IPS DF 6.9 (cell line): ENCODE results near the gene EFHD2.

Experiments used
- DNase-seq: peaks from one replicate; pipeline ENCODE4 v3.0.0-alpha.2; 2013; ENCODE audit warnings: low read depth, low spot score
- H3K27ac ChIP-seq: one replicate; pipeline ENCODE4 v1.5.1; 2013; ENCODE audit warnings: low read length, control low read depth
- H3K27me3 ChIP-seq: 2 replicates; pipeline ENCODE4 v1.6.1; 2013; ENCODE audit warnings: mild to moderate bottlenecking, low read length; ENCODE audit not compliant: control insufficient read depth, insufficient read depth
- H3K36me3 ChIP-seq: 2 replicates; pipeline ENCODE4 v1.6.1; 2013; ENCODE audit warnings: low read length; ENCODE audit not compliant: control insufficient read depth, insufficient read depth
- H3K4me1 ChIP-seq: 2 replicates; pipeline ENCODE4 v1.6.1; 2013; ENCODE audit warnings: low read length; ENCODE audit not compliant: control insufficient read depth, insufficient read depth
- H3K4me3 ChIP-seq: 2 replicates; pipeline ENCODE4 v1.5.1; 2013; ENCODE audit warnings: mild to moderate bottlenecking, low read length
- H3K9me3 ChIP-seq: 2 replicates; pipeline ENCODE4 v1.6.1; 2013; ENCODE audit warnings: low read length, inconsistent platforms; ENCODE audit not compliant: control insufficient read depth, insufficient read depth
- WGBS: extraction: QIAGEN DNeasy Blood & Tissue Kit; methylation state at CpG from one replicate; pipeline ENCODE4 v1.1.7; 2013; ENCODE audit warnings: mixed read lengths, missing lambda C conversion rate; ENCODE audit not compliant: insufficient read length, insufficient coverage; 5-methylcytosine and 5-hydroxymethylcytosine counted together

Gene EFHD2

DNA sequence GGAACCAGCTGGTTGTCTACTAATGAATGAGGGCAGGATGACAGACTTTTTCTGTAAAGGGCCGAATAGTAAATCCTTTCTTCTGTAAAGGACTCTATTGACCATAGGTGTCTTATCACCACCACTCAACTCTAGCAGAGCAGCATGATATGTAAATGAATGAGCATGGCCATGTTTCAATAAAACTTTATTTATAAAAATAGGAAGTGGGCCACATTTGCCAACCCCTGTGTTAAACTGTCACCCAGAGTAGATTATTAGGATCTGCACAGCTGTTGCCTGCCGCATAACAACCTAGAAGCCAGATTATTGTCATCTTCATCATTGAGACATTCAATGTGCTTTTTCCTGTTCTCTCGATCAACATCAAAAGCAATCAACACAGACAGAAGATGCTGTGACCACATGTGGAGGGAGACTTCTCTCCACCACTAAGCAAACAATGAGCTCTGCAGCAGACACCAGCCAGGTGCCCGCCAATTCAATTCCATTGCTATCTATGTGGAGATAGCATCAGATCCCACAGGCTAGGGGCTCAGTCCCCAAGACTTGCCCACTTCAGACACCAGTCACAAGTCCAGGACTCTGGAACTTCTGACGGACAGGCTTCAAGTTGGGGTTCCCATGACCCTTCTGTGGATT, 6.8 kb upstream of the EFHD2 start:
- Histone ChIP-seq H3K36me3 (no peaks in the 10 kb centered on the region), H3K4me3 (no peak overlapping the region), H3K4me1 (no peaks in the 10 kb centered on the region), H3K27ac (no peak overlapping the region), H3K9me3 (no peaks in the 10 kb centered on the region), H3K27me3 (no peaks in the 10 kb centered on the region; the same call in 1 of the 2 replicates)
- DNase-seq: no peak
- no CpG with 5 or more reads among the region's 5 CpGs for WGBS

DNA sequence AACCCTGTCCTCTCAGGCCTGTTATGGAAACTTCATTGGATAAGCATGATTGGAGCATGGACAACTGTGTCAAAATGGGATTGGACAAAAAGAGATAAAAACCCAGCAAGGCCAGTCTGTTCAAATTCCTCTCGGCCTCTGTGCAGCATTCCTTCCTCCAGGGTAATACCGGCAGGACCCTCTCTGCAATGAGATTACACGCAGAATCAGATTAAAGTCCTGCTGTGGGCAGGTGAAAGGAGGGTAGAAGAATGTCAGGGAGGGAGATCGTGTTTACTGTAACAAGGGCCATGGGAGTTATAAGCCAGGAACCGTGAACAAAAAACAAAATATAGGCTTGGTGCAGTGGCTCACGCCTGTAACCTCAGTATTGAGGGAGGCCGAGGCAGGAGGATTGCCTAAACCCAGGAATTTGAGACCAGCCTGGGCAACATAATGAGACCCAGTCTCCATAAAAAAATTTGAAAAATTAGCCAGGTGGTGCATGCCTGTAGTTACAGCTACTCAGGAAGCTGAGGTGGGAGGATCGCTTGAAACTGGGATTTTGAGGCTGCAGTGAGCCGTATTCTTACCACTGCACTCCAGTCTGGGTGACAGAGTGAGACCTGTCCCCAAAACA, 5.6 kb upstream of the EFHD2 start:
- WGBS: no CpG with 5 or more reads among the region's 9 CpGs
- H3K27me3 ChIP-seq: no peaks in the 10 kb centered on the region; the same call in 1 of the 2 replicates
- H3K9me3 ChIP-seq: no peaks in the 10 kb centered on the region
- H3K36me3 ChIP-seq: no peaks in the 10 kb centered on the region
- DNase-seq: no peak
- H3K4me3 ChIP-seq: no peak overlapping the region
- H3K27ac ChIP-seq: no peak overlapping the region
- H3K4me1 ChIP-seq: peaks cover 2% of the 10 kb centered on the region; the same call in 1 of the 2 replicates

DNA sequence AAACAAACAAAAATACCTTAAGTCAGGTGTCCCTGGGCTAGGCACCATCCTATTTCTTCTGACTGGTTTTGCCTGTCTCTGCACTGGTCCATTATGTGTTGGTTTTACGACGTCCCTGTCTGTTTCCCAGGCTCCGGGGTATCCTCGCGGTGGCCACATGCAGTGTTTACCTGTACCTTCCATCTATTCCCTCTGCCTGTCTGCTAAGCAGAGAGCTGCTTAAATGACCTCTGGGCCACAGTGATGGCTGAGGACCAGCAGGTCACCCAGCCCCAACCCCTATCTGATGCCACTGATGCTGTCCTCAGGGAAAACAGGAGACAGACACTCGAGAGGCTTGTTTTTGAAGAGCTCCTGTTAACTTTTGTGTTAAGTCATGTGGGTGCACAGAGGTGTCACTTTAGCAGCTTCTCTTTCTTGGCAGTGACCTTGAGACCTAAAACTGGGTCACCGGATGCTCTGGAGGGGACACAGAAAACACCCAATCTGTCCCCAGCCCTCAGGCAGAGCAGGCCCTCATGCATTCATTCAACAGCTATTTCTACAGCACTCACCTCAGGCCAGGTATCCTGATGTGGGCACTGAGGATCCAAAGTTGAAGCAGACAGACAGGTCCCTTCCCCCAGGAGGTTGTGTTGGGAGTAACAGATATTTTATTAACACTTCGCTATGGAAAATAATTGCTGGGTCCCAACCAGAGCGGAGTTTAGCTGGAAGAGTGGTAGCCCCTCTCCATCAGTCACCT, 4.4 kb upstream of the EFHD2 start:
- Histone ChIP-seq H3K27ac (no peak overlapping the region), H3K36me3 (no peaks in the 10 kb centered on the region), H3K9me3 (no peaks in the 10 kb centered on the region), H3K27me3 (no peaks in the 10 kb centered on the region; the same call in 1 of the 2 replicates), H3K4me1 (peaks cover 2% of the 10 kb centered on the region), H3K4me3 (no peak overlapping the region)
- WGBS: no CpG with 5 or more reads among the region's 9 CpGs
- DNase-seq: no peak

DNA sequence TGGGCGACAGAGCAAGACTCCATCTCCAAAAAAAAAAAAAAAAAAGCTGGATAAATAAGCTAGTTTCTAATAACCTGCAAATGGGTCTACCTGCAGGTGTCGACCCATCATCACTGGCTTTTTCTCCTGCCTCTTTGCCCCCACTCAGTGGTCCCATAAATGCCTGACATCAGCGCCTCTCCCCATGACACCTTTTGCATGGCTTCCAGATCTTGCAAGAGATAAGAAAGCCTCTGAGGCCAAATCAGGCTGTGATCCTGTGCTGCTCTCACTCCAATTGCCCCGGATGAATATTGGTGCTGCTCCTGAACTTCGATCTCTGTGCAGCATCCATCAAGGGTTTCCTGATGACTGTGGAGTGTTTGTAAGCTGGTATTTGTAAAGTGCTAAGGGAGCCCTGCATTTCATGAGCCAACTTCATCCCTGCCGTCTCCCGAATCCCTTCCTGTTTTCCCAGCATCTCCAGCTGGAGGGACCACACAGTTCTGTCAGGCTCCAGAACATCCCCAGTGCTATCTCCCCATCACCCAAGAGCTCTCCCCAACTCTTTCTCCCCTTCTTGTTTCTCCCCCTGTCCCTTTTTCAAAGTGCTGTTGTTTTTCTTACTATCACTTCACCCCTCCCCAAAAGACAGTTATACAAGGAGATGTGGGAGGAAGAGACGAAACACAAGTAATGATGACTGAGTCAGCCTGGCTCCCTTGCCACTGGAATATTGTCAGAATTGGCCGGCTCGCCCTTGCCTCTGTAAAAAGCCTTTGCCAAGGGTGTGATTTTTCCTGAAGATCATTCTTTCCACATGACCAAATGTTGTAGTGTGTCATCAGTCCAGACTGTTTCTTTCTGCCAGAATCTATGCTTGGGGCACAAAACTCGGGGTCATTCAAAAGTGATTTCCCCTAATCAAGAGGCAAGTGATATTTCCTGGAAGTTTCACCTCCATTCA, 2.8 kb upstream of the EFHD2 start:
- H3K27me3 ChIP-seq: no peaks in the 10 kb centered on the region; the same call in 1 of the 2 replicates
- no peak overlapping the region for H3K27ac ChIP-seq
- no peak for DNase-seq
- no peaks in the 10 kb centered on the region for H3K36me3 ChIP-seq
- WGBS: no CpG with 5 or more reads among the region's 11 CpGs
- H3K4me3 ChIP-seq: no peak overlapping the region
- H3K4me1 ChIP-seq: peaks cover 6% of the 10 kb centered on the region
- no peaks in the 10 kb centered on the region for H3K9me3 ChIP-seq

DNA sequence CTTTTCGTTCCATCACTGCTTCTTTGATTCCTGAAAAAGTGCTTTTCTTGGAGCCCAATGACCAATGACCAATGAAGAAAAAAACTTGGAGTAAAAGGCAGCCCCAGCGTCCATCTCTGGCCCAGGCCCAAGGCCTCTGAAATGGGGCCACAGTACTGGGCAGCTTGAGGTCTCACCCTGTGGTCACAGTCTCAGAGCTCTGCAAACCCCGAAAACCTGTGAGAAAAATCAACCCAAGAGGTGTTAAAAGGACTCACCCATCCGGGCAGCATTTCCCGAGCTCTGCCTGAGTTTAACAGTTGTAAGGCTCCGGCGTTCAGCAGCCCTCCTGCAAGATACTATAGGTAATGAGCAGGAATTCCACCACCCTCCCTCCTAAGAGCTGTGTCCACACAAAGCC, 2.1 kb upstream of the EFHD2 start:
- no peaks in the 10 kb centered on the region for H3K36me3 ChIP-seq
- H3K4me1 ChIP-seq: peaks cover 6% of the 10 kb centered on the region

DNA sequence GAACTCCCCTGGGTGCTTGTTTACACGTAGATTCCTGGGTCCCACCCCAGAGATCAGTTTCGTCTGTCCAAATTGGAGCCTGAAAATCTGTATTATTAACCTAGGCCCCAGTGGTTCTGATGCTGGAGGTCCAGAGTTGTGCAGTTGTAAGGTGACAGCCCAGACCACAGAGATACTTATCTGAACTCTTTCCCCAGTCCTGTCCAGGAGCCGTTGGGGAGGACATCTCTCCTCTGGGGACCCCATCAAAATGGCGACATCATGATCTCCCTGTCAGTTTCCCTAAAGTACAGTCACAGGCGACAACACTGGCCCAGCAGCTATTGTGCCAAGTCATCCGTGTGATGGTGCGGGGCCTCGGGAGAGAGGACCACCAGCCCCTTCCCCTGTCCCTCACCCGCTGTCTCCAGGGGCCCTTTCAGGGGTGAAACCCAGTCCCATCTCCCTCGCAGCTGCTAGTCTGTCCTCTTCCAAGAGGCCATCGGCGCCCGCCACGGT, 749 bp upstream of the EFHD2 start:
- peak overlapping the region; percentile 96; the same call in 1 of the 2 replicates for H3K4me3 ChIP-seq
- H3K27ac ChIP-seq: no peak overlapping the region
- WGBS: no CpG with 5 or more reads among the region's 14 CpGs
- H3K9me3 ChIP-seq: no peaks in the 10 kb centered on the region
- DNase-seq: no peak
- H3K27me3 ChIP-seq: no peaks in the 10 kb centered on the region; the same call in 1 of the 2 replicates
- peaks cover 6% of the 10 kb centered on the region for H3K4me1 ChIP-seq
- H3K36me3 ChIP-seq: no peaks in the 10 kb centered on the region

More for the DNA sequence above, 2.1 kb upstream of the EFHD2 start:
- Histone ChIP-seq H3K27me3 (no peaks in the 10 kb centered on the region; the same call in 1 of the 2 replicates), H3K27ac (no peak overlapping the region), H3K9me3 (no peaks in the 10 kb centered on the region), H3K4me3 (no peak overlapping the region)
- no peak for DNase-seq
- no CpG with 5 or more reads among the region's 7 CpGs for WGBS

DNA sequence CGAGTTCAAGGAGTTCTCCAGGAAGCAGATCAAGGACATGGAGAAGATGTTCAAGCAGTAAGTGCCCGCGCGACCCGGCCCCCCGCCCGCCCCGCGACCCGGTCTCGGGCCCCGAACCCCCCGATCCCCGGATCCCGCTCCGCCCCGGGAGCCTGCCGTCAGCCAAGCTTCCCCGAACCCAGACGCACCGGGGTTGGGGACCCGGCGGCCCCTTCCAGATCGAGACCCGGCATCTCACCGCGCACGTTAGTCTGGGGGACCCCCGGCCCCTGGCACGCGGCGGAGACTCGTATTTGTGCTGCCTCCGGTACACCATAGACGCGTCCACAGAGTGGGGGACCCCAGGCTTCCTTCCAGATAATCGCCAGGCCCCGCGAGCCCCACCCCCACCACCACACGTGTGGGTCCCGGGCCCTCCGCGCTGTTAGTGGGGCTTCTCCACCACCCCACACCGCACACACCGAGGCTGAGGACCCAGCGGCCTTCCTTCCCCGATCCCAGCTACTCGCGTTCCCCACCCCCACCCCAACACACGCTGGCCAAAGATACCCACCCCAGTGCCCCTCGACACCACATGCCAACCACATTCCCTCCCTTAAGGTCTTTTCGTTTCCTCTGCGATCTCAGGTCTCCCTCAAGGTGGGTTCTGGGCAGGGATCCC, 665 bp downstream of the EFHD2 start:
- Histone ChIP-seq H3K27me3 (no peaks in the 10 kb centered on the region; the same call in 1 of the 2 replicates), H3K4me3 (peak overlapping the region; percentile 96), H3K4me1 (peaks cover 6% of the 10 kb centered on the region), H3K36me3 (no peaks in the 10 kb centered on the region), H3K27ac (no peak overlapping the region), H3K9me3 (no peaks in the 10 kb centered on the region)
- no CpG with 5 or more reads among the region's 53 CpGs for WGBS
- no peak for DNase-seq

DNA sequence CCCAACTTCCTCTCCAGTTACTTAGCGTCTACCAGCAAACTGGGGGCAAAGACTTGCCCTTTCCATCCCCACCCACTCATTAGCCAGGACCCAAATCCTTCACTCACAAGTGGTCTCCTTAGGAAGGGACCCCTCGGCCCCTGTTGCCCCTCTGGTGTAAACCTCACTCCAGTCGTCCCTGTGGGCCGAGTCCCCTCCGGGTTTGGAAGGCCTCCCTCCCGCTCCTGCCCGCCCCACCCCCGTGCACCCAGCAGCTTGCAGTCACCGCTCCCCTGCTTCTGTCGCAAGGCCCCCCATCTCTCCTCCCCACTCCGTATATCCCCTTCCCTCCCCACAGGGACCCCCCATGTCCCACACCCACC, 1.2 kb downstream of the EFHD2 start:
- Histone ChIP-seq H3K27me3 (no peaks in the 10 kb centered on the region; the same call in 1 of the 2 replicates), H3K4me3 (peak overlapping the region; percentile 96; the same call in 1 of the 2 replicates), H3K4me1 (peaks cover 6% of the 10 kb centered on the region), H3K36me3 (no peaks in the 10 kb centered on the region), H3K27ac (no peak overlapping the region), H3K9me3 (no peaks in the 10 kb centered on the region)
- WGBS: no CpG with 5 or more reads among the region's 11 CpGs
- no peak for DNase-seq

DNA sequence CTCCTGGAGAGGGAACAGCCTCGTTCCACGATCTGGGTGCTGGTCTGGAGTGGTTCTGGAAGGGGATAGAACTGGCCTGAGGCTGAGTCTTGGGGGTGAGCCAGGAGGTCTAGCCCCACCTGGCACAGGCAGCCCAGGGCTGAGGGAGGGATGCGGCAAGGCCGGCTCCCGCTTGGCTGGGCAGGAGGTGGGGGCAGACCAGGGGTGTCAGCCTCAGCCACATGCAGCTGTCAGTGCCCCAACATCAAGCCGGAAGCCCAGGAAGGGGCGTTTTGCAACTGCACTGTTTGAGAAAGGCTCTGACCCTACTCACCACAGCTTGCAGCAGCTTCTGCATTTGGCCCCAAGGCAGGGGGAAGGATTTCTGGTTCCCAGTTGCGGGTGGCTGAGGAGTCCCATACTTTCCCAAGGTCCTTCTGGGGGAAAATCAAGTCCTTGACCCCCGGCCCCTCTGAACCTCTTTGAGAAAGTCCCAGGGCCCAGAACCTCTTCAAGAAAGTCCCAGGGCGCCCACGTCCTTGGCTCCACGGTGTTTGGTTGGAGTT, 2.0 kb downstream of the EFHD2 start:
- Histone ChIP-seq H3K27ac (no peak overlapping the region), H3K4me3 (no peak overlapping the region)

More for the DNA sequence above, 2.0 kb downstream of the EFHD2 start:
- Histone ChIP-seq H3K27me3 (no peaks in the 10 kb centered on the region; the same call in 1 of the 2 replicates), H3K9me3 (no peaks in the 10 kb centered on the region), H3K36me3 (no peaks in the 10 kb centered on the region), H3K4me1 (peaks cover 8% of the 10 kb centered on the region)
- WGBS: no CpG with 5 or more reads among the region's 12 CpGs
- no peak for DNase-seq
